Lower lobe of right lung (tissue), 2 donors: ENCODE data around the gene ATL2. TPM values are rescaled to one million over a fixed set of nuclear protein-coding genes. Genes with fewer than 3 reads are reported as not detected.

Experiments used
- ATAC-seq, 2 donors: fragments of 200-7000 bp; cut with Tn5 transposase; one replicate each; pipeline ENCODE4 v1.9.1; 2020 to 2022; ENCODE audit warnings: mild to moderate bottlenecking in 2 of 2, moderate library complexity in 2 of 2
- DNase-seq: peaks from one replicate; pipeline ENCODE4 v3.0.0-alpha.2; 2020
- H3K27ac ChIP-seq: fragments of 200-600 bp; one replicate; pipeline ENCODE4 v1.8.0; 2022
- H3K27me3 ChIP-seq: fragments of 200-600 bp; one replicate; pipeline ENCODE4 v1.8.0; 2022; ENCODE audit warnings: low read depth
- H3K36me3 ChIP-seq: fragments of 200-600 bp; one replicate; pipeline ENCODE4 v1.8.0; 2022; ENCODE audit warnings: mild to moderate bottlenecking
- H3K4me1 ChIP-seq: fragments of 200-600 bp; one replicate; pipeline ENCODE4 v1.8.0; 2022
- H3K4me3 ChIP-seq: fragments of 200-600 bp; one replicate; pipeline ENCODE4 v1.8.0; 2022; ENCODE audit warnings: mild to moderate bottlenecking
- H3K9me3 ChIP-seq: fragments of 200-600 bp; one replicate; pipeline ENCODE4 v1.8.0; 2022
- CTCF ChIP-seq: fragments of 200-600 bp; IDR thresholded peaks from one replicate; pipeline ENCODE4 v1.8.0; 2022; ENCODE audit warnings: antibody characterized with exemption, mild to moderate bottlenecking
- intact Hi-C: fragments of 100-400 bp; cut with DNase I; formaldehyde crosslinking; loops from one replicate; pipeline ENCODE4 v1.11.0; 2022
- total RNA-seq: library from RNA; stranded (reverse); fragmentation: NEBNext Ultra II Directional; extraction: Animal tissue kit (Norgen Biotek cat#: 25700); gene quantifications from one replicate; pipeline ENCODE4 v1.2.1, GENCODE V29; 2021
- donor health status: DM: no; HTN: yes; CAD: no; lungs with severe emphysema.

ATL2 gene
- total RNA-seq, 1 donor from 2014 or later, result 62.6 TPM

GRCh38 chr2:38248707-38249106, 128.4 kb downstream of the ATL2 start:
- no peaks in the 10 kb centered on the region for H3K36me3 ChIP-seq
- no peak overlapping the region for H3K4me3 ChIP-seq
- no peak for TF ChIP-seq CTCF
- DNase-seq (no peak), ATAC-seq (no peak)
- H3K9me3 ChIP-seq, result no peaks in the 10 kb centered on the region
- no peak overlapping the region for H3K27ac ChIP-seq
- no peaks in the 10 kb centered on the region for H3K4me1 ChIP-seq
- no peaks in the 10 kb centered on the region for H3K27me3 ChIP-seq
- intact Hi-C loops, result no loop called here

GRCh38 chr2:38248255-38248654, 128.8 kb downstream of the ATL2 start:
- Histone ChIP-seq H3K27me3 (no peaks in the 10 kb centered on the region), H3K27ac (no peak overlapping the region), H3K4me3 (no peak overlapping the region), H3K9me3 (no peaks in the 10 kb centered on the region), H3K4me1 (no peaks in the 10 kb centered on the region), H3K36me3 (no peaks in the 10 kb centered on the region)
- intact Hi-C loops, result no loop called here
- no peak for DNase-seq
- ATAC-seq, result no peak
- no peak for TF ChIP-seq CTCF

GRCh38 chr2:38246105-38246504, 131.0 kb downstream of the ATL2 start:
- no peak for ATAC-seq
- Histone ChIP-seq H3K36me3 (no peaks in the 10 kb centered on the region), H3K27me3 (no peaks in the 10 kb centered on the region), H3K4me3 (no peak overlapping the region), H3K27ac (no peak overlapping the region), H3K4me1 (no peaks in the 10 kb centered on the region), H3K9me3 (no peaks in the 10 kb centered on the region)
- DNase-seq, result no peak
- TF ChIP-seq CTCF, result no peak
- intact Hi-C loops, result no loop called here

- no peak for TF ChIP-seq CTCF
- intact Hi-C loops, result no loop called here
- ATAC-seq (peak; percentile 86 to 88), DNase-seq (no peak)
- Histone ChIP-seq H3K4me1 (no peaks in the 10 kb centered on the region), H3K9me3 (no peaks in the 10 kb centered on the region), H3K4me3 (no peak overlapping the region), H3K36me3 (no peaks in the 10 kb centered on the region), H3K27me3 (no peaks in the 10 kb centered on the region), H3K27ac (peak overlapping the region; percentile 9)
Observed at GRCh38 chr2:38245114-38245641, 131.9 kb downstream of the ATL2 start.

GRCh38 chr2:38244301-38244700, 132.8 kb downstream of the ATL2 start:
- H3K9me3 ChIP-seq, result no peaks in the 10 kb centered on the region
- no peak overlapping the region for H3K4me3 ChIP-seq
- no peaks in the 10 kb centered on the region for H3K36me3 ChIP-seq
- no peak for TF ChIP-seq CTCF
- H3K27ac ChIP-seq, result no peak overlapping the region
- H3K4me1 ChIP-seq, result no peaks in the 10 kb centered on the region
- ATAC-seq (no peak), DNase-seq (no peak)
- no peaks in the 10 kb centered on the region for H3K27me3 ChIP-seq
- intact Hi-C loops, result no loop called here

Other genes with a start within 250 kb of the ATL2 start
- gene HNRNPLL, start 225.7 kb upstream of the ATL2 start, total RNA-seq, result 38.8 TPM